ENCODE results near the gene GFPT2. TPM values are rescaled to one million over a fixed set of nuclear protein-coding genes. Genes with fewer than 3 reads are reported as not detected.

Gene GFPT2
- total RNA-seq, 1 experiment from 2014 or later = 0.82 TPM

DNA sequence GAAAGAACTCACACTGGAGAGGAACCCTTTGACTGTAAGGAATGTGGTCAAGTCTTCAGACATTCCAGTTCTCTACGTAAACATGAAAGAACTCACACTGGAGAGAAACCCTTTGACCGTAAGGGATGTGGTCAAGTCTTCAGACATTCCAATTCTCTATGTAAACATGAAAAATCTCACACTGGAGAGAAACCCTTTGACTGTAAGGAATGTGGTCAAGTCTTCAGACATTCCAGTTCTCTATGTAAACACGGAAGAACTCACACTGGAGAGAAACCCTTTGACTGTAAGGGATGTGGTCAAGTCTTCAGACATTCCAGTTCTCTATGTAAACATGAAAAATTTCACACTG, 93.9 kb downstream of the GFPT2 start:
- Histone ChIP-seq H3K4me3 (ENCODE audit: low read depth, low read length, poor library complexity, severe bottlenecking) (no peak overlapping the region), H3K27ac (ENCODE audit: low read depth, low read length, poor library complexity, severe bottlenecking) (no peak overlapping the region), H3K9me3 (ENCODE audit: low read depth, low read length, poor library complexity, severe bottlenecking) (peaks cover 62% of the 10 kb centered on the region), H3K27me3 (replicated peaks; ENCODE audit: insufficient read depth, low read depth, low read length, poor library complexity) (no peaks in the 10 kb centered on the region), H3K4me1 (ENCODE audit: insufficient read depth, low read length, poor library complexity, severe bottlenecking) (no peaks in the 10 kb centered on the region), H3K36me3 (ENCODE audit: insufficient read depth, low read length, poor library complexity, severe bottlenecking) (peaks cover 49% of the 10 kb centered on the region)
- ChIA-PET POLR2A (ENCODE audit: low non-redundant PET) (no interaction called here), CTCF (no interaction called here)
- intact Hi-C loops (cut with micrococcal nuclease; ENCODE audit: unreplicated experiment) = no loop called here
- BruUV-seq (replicated peaks) = no TSS peak
- TF ChIP-seq EZH2 (IDR thresholded peaks at IDR 0.05; ENCODE audit: borderline replicate concordance, low read depth, low read length, poor library complexity, severe bottlenecking) = no peak
- TF ChIP-seq, protein P1, sequence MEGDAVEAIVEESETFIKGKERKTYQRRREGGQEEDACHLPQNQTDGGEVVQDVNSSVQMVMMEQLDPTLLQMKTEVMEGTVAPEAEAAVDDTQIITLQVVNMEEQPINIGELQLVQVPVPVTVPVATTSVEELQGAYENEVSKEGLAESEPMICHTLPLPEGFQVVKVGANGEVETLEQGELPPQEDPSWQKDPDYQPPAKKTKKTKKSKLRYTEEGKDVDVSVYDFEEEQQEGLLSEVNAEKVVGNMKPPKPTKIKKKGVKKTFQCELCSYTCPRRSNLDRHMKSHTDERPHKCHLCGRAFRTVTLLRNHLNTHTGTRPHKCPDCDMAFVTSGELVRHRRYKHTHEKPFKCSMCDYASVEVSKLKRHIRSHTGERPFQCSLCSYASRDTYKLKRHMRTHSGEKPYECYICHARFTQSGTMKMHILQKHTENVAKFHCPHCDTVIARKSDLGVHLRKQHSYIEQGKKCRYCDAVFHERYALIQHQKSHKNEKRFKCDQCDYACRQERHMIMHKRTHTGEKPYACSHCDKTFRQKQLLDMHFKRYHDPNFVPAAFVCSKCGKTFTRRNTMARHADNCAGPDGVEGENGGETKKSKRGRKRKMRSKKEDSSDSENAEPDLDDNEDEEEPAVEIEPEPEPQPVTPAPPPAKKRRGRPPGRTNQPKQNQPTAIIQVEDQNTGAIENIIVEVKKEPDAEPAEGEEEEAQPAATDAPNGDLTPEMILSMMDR (conservative IDR thresholded peaks at IDR 0.05; ENCODE audit: low read depth, low read length) = no peak
- no peak for DNase-seq (ENCODE audit: low spot score)

DNA sequence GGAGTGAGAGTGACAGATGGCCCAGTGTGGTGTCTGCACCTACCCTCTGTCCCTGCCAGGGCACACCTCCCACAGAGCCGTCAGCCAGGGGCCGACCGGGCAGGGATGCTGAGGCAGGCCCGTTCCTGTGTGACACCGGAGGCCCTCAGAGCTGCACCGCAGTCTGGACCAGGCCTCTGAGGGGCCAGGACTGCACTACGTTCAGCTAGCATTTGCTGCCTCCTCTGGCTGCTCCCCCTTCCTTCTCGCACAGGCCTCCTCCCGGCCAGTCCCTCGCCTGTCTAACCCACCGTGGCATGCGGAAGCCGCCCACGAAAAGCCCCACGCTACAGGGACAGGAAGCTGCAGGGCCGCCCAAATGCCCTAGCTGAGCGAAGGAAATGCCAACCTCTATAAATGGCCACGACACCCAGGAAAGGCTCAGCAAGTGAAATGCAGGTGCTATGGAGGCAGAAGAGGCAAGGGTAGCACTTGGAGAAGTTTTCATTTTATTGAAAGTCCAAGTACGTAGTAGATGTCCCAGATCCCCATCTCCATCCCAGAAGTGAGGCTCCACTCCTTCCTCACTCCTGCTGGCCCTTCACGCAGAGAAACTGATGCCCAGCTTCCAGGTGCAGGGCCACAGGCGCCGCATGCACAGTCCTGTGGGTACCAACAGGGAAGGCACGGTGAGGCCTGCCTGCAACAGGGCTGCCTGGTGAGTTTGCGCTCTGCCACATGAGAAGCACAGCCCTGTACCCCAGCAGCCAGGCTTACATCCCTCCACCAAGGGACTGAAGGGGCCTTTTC, 99.9 kb downstream of the GFPT2 start:
- Histone ChIP-seq H3K4me3 (ENCODE audit: low read depth, low read length, poor library complexity, severe bottlenecking) (no peak overlapping the region), H3K36me3 (ENCODE audit: insufficient read depth, low read length, poor library complexity, severe bottlenecking) (peaks cover 13% of the 10 kb centered on the region)

DNA sequence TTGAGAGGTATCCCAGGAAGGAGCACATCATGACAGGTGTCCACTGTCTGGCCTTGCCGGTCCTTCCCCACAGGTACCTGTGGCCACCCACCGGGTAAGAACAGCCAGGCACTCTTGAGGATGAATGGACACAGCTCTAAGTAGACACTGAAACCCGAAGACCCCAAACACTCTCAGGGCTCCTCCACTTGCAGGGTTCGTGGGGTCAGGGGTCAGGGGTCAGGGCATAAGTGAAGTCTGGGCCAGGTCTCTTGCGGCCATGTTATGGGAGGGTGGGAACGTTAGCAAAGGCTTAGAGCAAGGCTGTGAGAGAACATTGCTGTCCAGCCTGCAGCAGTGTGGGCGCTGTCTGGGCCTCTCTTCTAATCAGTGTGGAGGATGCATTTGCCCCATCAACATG, 101.2 kb downstream of the GFPT2 start:
- Histone ChIP-seq H3K27ac (ENCODE audit: low read depth, low read length, poor library complexity, severe bottlenecking) (no peak overlapping the region), H3K4me3 (ENCODE audit: low read depth, low read length, poor library complexity, severe bottlenecking) (no peak overlapping the region), H3K36me3 (ENCODE audit: insufficient read depth, low read length, poor library complexity, severe bottlenecking) (peaks cover 2% of the 10 kb centered on the region), H3K27me3 (replicated peaks; ENCODE audit: insufficient read depth, low read depth, low read length, poor library complexity) (no peaks in the 10 kb centered on the region), H3K9me3 (ENCODE audit: low read depth, low read length, poor library complexity, severe bottlenecking) (peaks cover 29% of the 10 kb centered on the region), H3K4me1 (ENCODE audit: insufficient read depth, low read length, poor library complexity, severe bottlenecking) (no peaks in the 10 kb centered on the region)
- no peak for DNase-seq (ENCODE audit: low spot score)
- intact Hi-C loops (cut with micrococcal nuclease; ENCODE audit: unreplicated experiment) = no loop called here
- no peak for TF ChIP-seq EZH2 (IDR thresholded peaks at IDR 0.05; ENCODE audit: borderline replicate concordance, low read depth, low read length, poor library complexity, severe bottlenecking)
- TF ChIP-seq, protein P1 (conservative IDR thresholded peaks at IDR 0.05; ENCODE audit: low read depth, low read length) = no peak
- ChIA-PET POLR2A (ENCODE audit: low non-redundant PET) (no interaction called here), CTCF (no interaction called here)
- BruUV-seq (replicated peaks) = no TSS peak

More for the DNA sequence above, 99.9 kb downstream of the GFPT2 start:
- Histone ChIP-seq H3K27ac (ENCODE audit: low read depth, low read length, poor library complexity, severe bottlenecking) (no peak overlapping the region), H3K9me3 (ENCODE audit: low read depth, low read length, poor library complexity, severe bottlenecking) (peaks cover 42% of the 10 kb centered on the region), H3K27me3 (replicated peaks; ENCODE audit: insufficient read depth, low read depth, low read length, poor library complexity) (no peaks in the 10 kb centered on the region), H3K4me1 (ENCODE audit: insufficient read depth, low read length, poor library complexity, severe bottlenecking) (no peaks in the 10 kb centered on the region)
- intact Hi-C loops (cut with micrococcal nuclease; ENCODE audit: unreplicated experiment) = no loop called here
- ChIA-PET CTCF (no interaction called here), POLR2A (ENCODE audit: low non-redundant PET) (no interaction called here)
- TF ChIP-seq, protein P1 (conservative IDR thresholded peaks at IDR 0.05; ENCODE audit: low read depth, low read length) = no peak
- no peak for DNase-seq (ENCODE audit: low spot score)
- no TSS peak for BruUV-seq (replicated peaks)

Measured in A673 (cell line).